Measurements from ENCODE around the gene RPS6KB2. TPM values are rescaled to one million over a fixed set of nuclear protein-coding genes. Genes with fewer than 3 reads are reported as not detected.

Gene RPS6KB2
- total and polyA plus RNA-seq, 10 of the 15 experiments (the other 5 are each of a cell fraction or from before 2014, with no cell fraction given) = 0.39 to 101 (median 58.4) TPM

DNA sequence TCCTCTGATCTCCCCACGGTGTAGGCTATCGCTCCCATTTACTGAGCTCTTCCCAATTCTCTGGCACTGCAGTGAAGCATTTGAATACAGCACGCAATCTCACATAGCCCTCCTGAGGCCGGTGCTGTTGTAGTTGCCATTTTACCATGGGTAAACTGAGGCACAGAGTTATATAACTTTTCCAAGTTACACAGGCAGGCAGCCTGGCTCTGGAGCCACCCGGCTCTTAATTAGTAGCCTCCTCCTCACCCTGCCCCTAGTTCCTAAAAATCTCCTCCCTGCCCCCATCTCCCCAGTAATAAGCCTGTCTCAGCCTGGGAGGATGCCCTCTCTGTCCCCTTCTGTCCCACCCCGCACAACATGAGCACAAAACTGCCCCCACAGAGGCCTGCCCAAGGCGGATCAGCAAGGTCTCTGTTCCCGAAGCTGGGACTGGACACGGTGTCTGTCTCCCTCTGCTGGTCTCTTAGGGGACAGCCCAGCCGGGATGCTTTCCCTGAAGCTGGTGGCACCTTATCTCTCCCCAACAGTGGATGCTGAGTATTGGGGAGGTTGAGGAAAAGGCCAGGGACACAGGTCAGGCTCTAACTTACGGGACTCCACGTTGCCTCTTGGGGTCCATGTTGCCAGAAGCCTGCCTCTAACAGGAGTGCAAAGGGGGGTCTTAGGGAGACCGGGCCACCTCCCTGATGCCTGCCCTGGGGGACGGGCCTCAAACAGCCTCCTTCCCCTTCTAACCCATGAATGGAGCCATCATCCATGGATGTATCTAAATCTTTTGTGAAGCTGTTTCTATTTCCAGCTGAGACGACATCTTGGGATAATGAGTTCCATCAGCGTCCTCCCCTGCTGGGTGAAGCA lies 45.8 kb upstream of the RPS6KB2 start (continued):
- peak; percentile 57; the same call in 2 of the 3 replicates for TF ChIP-seq POU2F2 (IDR thresholded peaks at IDR 0.05; ENCODE audit: borderline replicate concordance, low read depth, low read length)
- no peak for TF ChIP-seq ZNF217 (IDR thresholded peaks at IDR 0.05)
- TF ChIP-seq, protein P1, sequence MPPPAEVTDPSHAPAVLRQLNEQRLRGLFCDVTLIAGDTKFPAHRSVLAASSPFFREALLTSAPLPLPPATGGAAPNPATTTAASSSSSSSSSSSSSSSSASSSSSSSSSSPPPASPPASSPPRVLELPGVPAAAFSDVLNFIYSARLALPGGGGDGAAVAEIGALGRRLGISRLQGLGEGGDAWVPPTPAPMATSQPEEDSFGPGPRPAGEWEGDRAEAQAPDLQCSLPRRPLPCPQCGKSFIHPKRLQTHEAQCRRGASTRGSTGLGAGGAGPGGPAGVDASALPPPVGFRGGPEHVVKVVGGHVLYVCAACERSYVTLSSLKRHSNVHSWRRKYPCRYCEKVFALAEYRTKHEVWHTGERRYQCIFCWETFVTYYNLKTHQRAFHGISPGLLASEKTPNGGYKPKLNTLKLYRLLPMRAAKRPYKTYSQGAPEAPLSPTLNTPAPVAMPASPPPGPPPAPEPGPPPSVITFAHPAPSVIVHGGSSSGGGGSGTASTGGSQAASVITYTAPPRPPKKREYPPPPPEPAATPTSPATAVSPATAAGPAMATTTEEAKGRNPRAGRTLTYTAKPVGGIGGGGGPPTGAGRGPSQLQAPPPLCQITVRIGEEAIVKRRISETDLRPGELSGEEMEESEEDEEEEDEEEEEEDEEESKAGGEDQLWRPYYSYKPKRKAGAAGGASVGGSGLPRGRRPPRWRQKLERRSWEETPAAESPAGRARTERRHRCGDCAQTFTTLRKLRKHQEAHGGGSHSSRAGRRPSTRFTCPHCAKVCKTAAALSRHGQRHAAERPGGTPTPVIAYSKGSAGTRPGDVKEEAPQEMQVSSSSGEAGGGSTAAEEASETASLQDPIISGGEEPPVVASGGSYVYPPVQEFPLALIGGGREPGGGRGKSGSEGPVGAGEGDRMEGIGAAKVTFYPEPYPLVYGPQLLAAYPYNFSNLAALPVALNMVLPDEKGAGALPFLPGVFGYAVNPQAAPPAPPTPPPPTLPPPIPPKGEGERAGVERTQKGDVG (CRISPR knock-in tag; IDR thresholded peaks at IDR 0.05) = no peak
- TF ChIP-seq HDAC6 (IDR thresholded peaks at IDR 0.05; ENCODE audit: unreplicated experiment) = no peak
- TF ChIP-seq EGR1 (IDR thresholded peaks at IDR 0.05; ENCODE audit: borderline replicate concordance in 1 of 2, low read depth in 2 of 2, low read length in 2 of 2) = no peak
- TF ChIP-seq KDM1A (IDR thresholded peaks at IDR 0.05; ENCODE audit: borderline replicate concordance) = no peak
- TF ChIP-seq RUNX3 (IDR thresholded peaks at IDR 0.05; ENCODE audit: low read length) = no peak
- TF ChIP-seq ZZZ3 (IDR thresholded peaks at IDR 0.05; ENCODE audit: control insufficient read depth, insufficient read length, low read depth) = no peak
- TF ChIP-seq, protein P2, sequence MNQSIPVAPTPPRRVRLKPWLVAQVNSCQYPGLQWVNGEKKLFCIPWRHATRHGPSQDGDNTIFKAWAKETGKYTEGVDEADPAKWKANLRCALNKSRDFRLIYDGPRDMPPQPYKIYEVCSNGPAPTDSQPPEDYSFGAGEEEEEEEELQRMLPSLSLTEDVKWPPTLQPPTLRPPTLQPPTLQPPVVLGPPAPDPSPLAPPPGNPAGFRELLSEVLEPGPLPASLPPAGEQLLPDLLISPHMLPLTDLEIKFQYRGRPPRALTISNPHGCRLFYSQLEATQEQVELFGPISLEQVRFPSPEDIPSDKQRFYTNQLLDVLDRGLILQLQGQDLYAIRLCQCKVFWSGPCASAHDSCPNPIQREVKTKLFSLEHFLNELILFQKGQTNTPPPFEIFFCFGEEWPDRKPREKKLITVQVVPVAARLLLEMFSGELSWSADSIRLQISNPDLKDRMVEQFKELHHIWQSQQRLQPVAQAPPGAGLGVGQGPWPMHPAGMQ (IDR thresholded peaks at IDR 0.05; ENCODE audit: borderline replicate concordance) = no peak
- TF ChIP-seq CREB1 (IDR thresholded peaks at IDR 0.05; ENCODE audit: low read depth) = no peak
- no peak for TF ChIP-seq BMI1 (IDR thresholded peaks at IDR 0.05; ENCODE audit: borderline replicate concordance)
- TF ChIP-seq, protein P3, sequence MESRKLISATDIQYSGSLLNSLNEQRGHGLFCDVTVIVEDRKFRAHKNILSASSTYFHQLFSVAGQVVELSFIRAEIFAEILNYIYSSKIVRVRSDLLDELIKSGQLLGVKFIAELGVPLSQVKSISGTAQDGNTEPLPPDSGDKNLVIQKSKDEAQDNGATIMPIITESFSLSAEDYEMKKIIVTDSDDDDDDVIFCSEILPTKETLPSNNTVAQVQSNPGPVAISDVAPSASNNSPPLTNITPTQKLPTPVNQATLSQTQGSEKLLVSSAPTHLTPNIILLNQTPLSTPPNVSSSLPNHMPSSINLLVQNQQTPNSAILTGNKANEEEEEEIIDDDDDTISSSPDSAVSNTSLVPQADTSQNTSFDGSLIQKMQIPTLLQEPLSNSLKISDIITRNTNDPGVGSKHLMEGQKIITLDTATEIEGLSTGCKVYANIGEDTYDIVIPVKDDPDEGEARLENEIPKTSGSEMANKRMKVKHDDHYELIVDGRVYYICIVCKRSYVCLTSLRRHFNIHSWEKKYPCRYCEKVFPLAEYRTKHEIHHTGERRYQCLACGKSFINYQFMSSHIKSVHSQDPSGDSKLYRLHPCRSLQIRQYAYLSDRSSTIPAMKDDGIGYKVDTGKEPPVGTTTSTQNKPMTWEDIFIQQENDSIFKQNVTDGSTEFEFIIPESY (IDR thresholded peaks at IDR 0.05) = no peak
- no peak for TF ChIP-seq PAX8 (IDR thresholded peaks at IDR 0.05)
- 0 out of 2 replicates have a peak, but pooled peaks have one; percentile 53 for TF ChIP-seq HDGF (IDR thresholded peaks at IDR 0.05)
- TF ChIP-seq NR2C2 (IDR thresholded peaks at IDR 0.05; ENCODE audit: borderline replicate concordance, control insufficient read depth, insufficient read length, low read depth) = no peak
- no peak for TF ChIP-seq KLF5 (IDR thresholded peaks at IDR 0.05; ENCODE audit: partially characterized antibody)
- no peak for TF ChIP-seq RELA (IDR thresholded peaks at IDR 0.05; ENCODE audit: borderline replicate concordance, partially characterized antibody)
- no peak for TF ChIP-seq MYC (IDR thresholded peaks at IDR 0.05; ENCODE audit: insufficient read depth, insufficient read length, insufficient replicate concordance, low read length, severe bottlenecking)
- no peak for TF ChIP-seq CBX5 (IDR thresholded peaks at IDR 0.05; ENCODE audit: low read depth)
- no peak for TF ChIP-seq MYB (IDR thresholded peaks at IDR 0.05; ENCODE audit: borderline replicate concordance, low read depth, low read length)
- TF ChIP-seq ZSCAN29 (IDR thresholded peaks at IDR 0.05) = no peak
- TF ChIP-seq SMAD1 (IDR thresholded peaks at IDR 0.05; ENCODE audit: low read depth, partially characterized antibody) = no peak
